NOMO-1 treated with DMSO at 0.1 percent for 48 hours (cell line): ENCODE data around the gene SLC9B2.
"Not testable (repeated sequence)": the region's sequence is repeated elsewhere in the genome, so short reads cannot be mapped to it uniquely, and the experiment has no call there.

Experiments
- DNase-seq: peaks from one replicate; lab custom pipeline; 2025; ENCODE audit not compliant: unreplicated experiment; lab: John Stamatoyannopoulos, UW

SLC9B2 gene

GRCh38 chr4:103021120-103021519 is 55.4 kb downstream of the SLC9B2 start:
- DNase-seq, result no peak

DNA sequence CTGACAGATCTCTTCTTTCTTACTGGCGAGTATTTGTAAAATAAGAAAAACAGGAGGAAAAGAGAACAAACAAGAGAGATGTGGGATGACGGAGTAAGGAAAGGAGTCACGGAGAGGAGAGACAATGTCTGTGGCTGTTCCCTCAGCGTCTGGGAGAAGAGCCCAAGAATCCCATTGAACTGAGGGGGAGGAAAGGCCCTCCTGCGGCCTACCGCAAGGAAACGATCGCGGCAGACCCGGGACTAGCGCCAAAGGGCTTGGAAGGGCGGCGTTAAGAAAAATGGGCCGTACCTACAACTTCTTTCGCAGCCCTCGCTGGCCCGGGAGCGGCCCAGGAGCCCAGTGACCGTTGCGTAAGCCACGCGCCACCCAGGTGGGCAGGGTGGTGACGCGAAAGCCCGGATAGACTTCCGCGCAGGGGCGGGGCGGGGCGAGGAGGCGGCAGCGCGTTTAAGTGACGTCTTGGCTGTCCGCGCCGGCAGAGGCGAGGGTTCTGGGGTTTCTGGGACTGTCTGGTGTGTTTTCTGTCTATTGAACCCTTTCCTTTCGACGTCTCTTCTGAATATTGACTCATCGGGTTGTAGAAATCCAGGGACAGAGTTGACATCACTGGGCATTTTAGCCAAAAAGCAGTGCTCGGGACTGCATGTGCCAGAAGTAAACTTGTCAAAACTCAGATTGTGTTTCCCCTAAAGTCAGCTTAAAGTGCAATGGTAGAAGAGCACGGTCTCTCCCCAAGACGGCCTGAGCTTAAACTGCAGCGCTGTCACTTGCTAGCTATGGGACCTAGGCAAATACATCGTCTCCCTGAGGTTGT is 57.0 kb downstream of the SLC9B2 start, which contains the start of gene SLC9B1:
SLC9B1 (minus strand) TSS at position 398 of the 817 bp plus-strand sequence. CDS start 27,994 bp downstream, outside the sequence.
- DNase-seq, result peak; percentile 88

DNA sequence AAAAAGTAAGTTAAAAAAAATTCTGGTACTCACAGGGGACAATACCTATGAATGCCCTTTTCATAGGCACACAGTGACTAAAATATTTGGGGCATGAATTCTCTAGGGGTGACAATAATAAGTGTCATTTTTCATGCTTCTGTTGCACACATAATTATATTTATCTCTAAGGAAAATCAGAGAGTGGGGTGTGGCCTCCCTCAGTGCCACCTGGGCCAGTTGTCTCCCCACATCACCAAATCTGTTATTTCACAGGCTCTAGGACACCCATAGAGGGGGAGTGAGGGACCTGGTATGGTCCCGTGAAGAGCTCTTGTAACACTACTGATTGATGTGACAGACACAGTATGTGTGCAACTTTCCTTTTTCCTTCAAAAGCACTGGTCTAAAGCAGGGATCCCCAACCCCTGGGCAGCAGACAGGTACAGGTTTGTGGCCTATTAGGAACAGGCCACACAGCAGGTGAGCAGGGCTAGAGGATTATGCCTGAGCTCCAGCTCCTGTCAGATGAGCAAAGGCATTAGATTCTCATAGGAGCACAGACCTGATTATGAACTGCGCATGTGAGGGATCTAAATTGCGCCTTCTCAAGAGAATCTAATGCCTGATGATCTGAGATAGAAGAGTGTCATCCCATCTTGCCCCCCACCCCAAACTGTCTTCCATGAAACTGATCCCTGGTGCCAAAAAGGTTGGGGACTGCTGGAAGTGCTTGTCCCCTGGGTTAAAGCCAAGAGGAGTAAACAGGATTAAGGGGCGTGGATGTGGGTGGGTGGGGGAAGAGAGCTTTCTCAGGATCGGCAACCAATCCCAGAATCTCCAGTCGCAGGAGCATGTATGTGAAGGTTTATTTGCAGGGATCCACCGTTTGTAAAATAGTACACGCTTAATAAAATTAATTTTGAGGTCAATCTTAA is 57.9 kb downstream of the SLC9B2 start:
- no peak for DNase-seq

GRCh38 chr4:103012551-103012950 is 64.0 kb downstream of the SLC9B2 start:
- DNase-seq, result no peak

- DNase-seq, result no peak
Observed at GRCh38 chr4:103012060-103012459, 64.5 kb downstream of the SLC9B2 start.

- DNase-seq, result no peak
Observed at GRCh38 chr4:103011378-103012025, 65.1 kb downstream of the SLC9B2 start.

- no peak for DNase-seq
Observed at GRCh38 chr4:103010804-103011203, 65.8 kb downstream of the SLC9B2 start.

- DNase-seq, result peak; percentile 51
Observed at GRCh38 chr4:103008875-103009729, 67.5 kb downstream of the SLC9B2 start.

DNA sequence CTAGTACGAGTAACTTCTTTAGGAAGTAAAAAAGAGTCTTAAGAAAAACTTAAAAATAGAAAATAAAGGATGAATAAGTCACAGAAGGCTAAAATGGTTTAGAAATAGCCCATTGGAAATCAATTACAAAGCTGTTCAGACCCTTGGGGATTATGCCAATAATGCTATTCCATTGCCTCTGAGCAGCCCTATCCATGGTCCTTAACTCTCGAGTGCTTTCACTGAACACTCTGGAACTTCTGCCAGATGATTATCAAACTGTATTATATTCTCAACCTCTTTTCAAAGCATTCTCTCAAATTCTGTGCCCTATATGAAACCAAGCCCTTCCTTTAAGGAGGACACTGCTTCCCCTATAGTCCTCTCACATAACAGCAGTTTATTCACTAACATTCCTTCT is 74.0 kb downstream of the SLC9B2 start:
- DNase-seq, result no peak

GRCh38 chr4:102994803-102995202 is 81.8 kb downstream of the SLC9B2 start:
- DNase-seq, result no peak

- not testable (repeated sequence) for DNase-seq
Observed at GRCh38 chr4:102993985-102994384, 82.6 kb downstream of the SLC9B2 start.

- DNase-seq, result no peak
Observed at GRCh38 chr4:102988429-102989020, 88.0 kb downstream of the SLC9B2 start.

DNA sequence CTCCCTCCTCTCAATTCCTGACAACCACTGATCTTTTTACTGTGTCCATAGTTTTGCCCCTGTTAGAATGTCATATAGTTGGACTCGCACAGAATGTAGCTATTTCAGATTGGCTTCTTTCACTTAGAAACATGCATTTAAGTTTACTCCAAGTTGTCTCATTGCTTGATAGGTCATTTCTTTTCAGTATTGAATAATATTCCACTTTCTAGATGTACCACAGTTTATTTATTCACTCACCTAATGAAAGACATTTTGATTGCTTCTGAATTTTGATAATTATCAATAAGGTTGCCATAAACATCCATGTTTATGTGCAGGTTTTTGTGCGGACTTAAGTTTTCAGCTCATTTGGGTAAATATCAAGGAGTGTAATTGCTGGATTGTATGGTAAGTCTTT is 95.6 kb downstream of the SLC9B2 start:
- DNase-seq, result no peak
